NCI-H1436 treated with DMSO at 0.1 percent for 48 hours (cell line): ENCODE measurements around the gene OXTR.

ENCODE experiments used
- DNase-seq: peaks from one replicate; lab custom pipeline; 2025; lab: John Stamatoyannopoulos, UW

The OXTR gene

GRCh38 chr3:8767667-8768363, 1.6 kb downstream of the OXTR start:
- no peak for DNase-seq

- no peak for DNase-seq
Measured at GRCh38 chr3:8767256-8767666, 2.2 kb downstream of the OXTR start.

GRCh38 chr3:8766148-8766547, 3.3 kb downstream of the OXTR start:
- no peak for DNase-seq

- no peak for DNase-seq
Measured at GRCh38 chr3:8765528-8765927, 3.9 kb downstream of the OXTR start.

- no peak for DNase-seq
Measured at GRCh38 chr3:8764528-8764927, 4.9 kb downstream of the OXTR start.

- DNase-seq = no peak
Measured at GRCh38 chr3:8762607-8763377, 6.6 kb downstream of the OXTR start.

- no peak for DNase-seq
Measured at GRCh38 chr3:8761866-8762265, 7.5 kb downstream of the OXTR start.

GRCh38 chr3:8760506-8760905, 8.9 kb downstream of the OXTR start:
- DNase-seq = no peak

- no peak for DNase-seq
Measured at GRCh38 chr3:8760091-8760490, 9.3 kb downstream of the OXTR start.

GRCh38 chr3:8759038-8759707, 10.2 kb downstream of the OXTR start:
- DNase-seq = no peak

GRCh38 chr3:8757551-8758518, 11.6 kb downstream of the OXTR start:
- no peak for DNase-seq

GRCh38 chr3:8756671-8757070, 12.7 kb downstream of the OXTR start:
- no peak for DNase-seq

GRCh38 chr3:8755564-8756237, 13.7 kb downstream of the OXTR start:
- DNase-seq = no peak

- no peak for DNase-seq
Measured at GRCh38 chr3:8755097-8755496, 14.3 kb downstream of the OXTR start.

GRCh38 chr3:8752832-8753231, 16.6 kb downstream of the OXTR start:
- no peak for DNase-seq

GRCh38 chr3:8749316-8749715, 20.1 kb downstream of the OXTR start:
- no peak for DNase-seq

GRCh38 chr3:8746780-8747345, 22.6 kb downstream of the OXTR start:
- no peak for DNase-seq

- DNase-seq = no peak
Measured at GRCh38 chr3:8745619-8746370, 23.6 kb downstream of the OXTR start.

GRCh38 chr3:8743911-8744310, 25.5 kb downstream of the OXTR start:
- no peak for DNase-seq

- no peak for DNase-seq
Measured at GRCh38 chr3:8743021-8743601, 26.3 kb downstream of the OXTR start.
